ENCODE results near the gene FMO3. TPM values are rescaled to one million over a fixed set of nuclear protein-coding genes. Genes with fewer than 3 reads are reported as not detected.

Gene FMO3
- total and polyA plus RNA-seq, 2 of the 4 experiments (the other 2 are of a cell fraction), result under 0.01 to 0.10 TPM

- intact Hi-C loops (cut with micrococcal nuclease) (no loop called here), dilution Hi-C loops (cut with HindIII; ENCODE audit: low sequenced_read_pairs, unreplicated experiment) (no loop called here), in situ Hi-C loops (cut with MboI; ENCODE audit: low sequenced_read_pairs) (no loop called here)
- no peak overlapping the region for H3K18ac ChIP-seq (ENCODE audit: low read depth, low read length)
- ChIA-PET CTCF (no interaction called here), POLR2A (ENCODE audit: unreplicated experiment) (no interaction called here)
- DNase-seq (no peak), ATAC-seq (ENCODE audit: low read depth) (no peak)
- no peak overlapping the region for H3K14ac ChIP-seq (replicated peaks; ENCODE audit: low read depth, low read length)
- no peaks in the 10 kb centered on the region for H3K79me1 ChIP-seq (ENCODE audit: low read depth in 1 of 2, low read length in 2 of 2)
- no peak overlapping the region for H3K56ac ChIP-seq (ENCODE audit: extremely low read depth, insufficient read depth, low read length)
- no peak overlapping the region for H2BK120ac ChIP-seq (ENCODE audit: low read depth, low read length)
- H3K27me3 ChIP-seq (ENCODE audit: control insufficient read depth, insufficient read depth, low read length), result no peaks in the 10 kb centered on the region
- H3K36me3 ChIP-seq (ENCODE audit: control insufficient read depth, insufficient read depth, low read length), result no peaks in the 10 kb centered on the region
- no peak overlapping the region for H3K4me3 ChIP-seq (ENCODE audit: insufficient read depth, low read depth, low read length)
- no peaks in the 10 kb centered on the region for H4K20me1 ChIP-seq (ENCODE audit: insufficient read depth, low read length)
- H4K91ac ChIP-seq (ENCODE audit: insufficient read depth, low read depth, low read length), result no peak overlapping the region
- no peak overlapping the region for H2AK9ac ChIP-seq (replicated peaks; ENCODE audit: low read depth, low read length, poor library complexity)
- no peak overlapping the region for H2BK20ac ChIP-seq (ENCODE audit: low read depth, low read length)
- H3K4me2 ChIP-seq (ENCODE audit: low read depth, low read length), result no peak overlapping the region
- 86% methylated on average over 1 of the region's 4 CpGs; no CpG with 5 or more reads in 1 of the 2 experiments for WGBS, 2 experiments (ENCODE audit: extremely low coverage in 2 of 2, insufficient read length in 1 of 2)
- H3K4me1 ChIP-seq (ENCODE audit: control insufficient read depth, insufficient read depth, low read length), result no peaks in the 10 kb centered on the region
- no peak overlapping the region for H3K27ac ChIP-seq (ENCODE audit: insufficient read depth, low read length)
- no peak overlapping the region for H2BK15ac ChIP-seq (ENCODE audit: low read depth, low read length)
- H3K9ac ChIP-seq (ENCODE audit: low read depth, low read length), result no peak overlapping the region
- no peak overlapping the region for H3K4ac ChIP-seq (ENCODE audit: low read depth, low read length)
- no peak overlapping the region for H4K8ac ChIP-seq (ENCODE audit: low read depth in 2 of 2, low read length in 2 of 2)
- no peak overlapping the region for H4K5ac ChIP-seq (ENCODE audit: low read depth, low read length)
- no TSS peak for BruUV-seq (replicated peaks)
- no peak overlapping the region for H3K23ac ChIP-seq (ENCODE audit: low read depth, low read length)
- no peak overlapping the region for H2AK5ac ChIP-seq (ENCODE audit: low read depth, low read length)
- TF ChIP-seq RFX5 (IDR thresholded peaks at IDR 0.05; ENCODE audit: low read depth, low read length), result no peak
- no peak for TF ChIP-seq MAZ (IDR thresholded peaks at IDR 0.05; ENCODE audit: borderline replicate concordance, low read depth, low read length)
- TF ChIP-seq RAD21 (IDR thresholded peaks at IDR 0.05; ENCODE audit: low read length), result no peak
- H2AFZ ChIP-seq (replicated peaks; ENCODE audit: low read length, poor library complexity), result no peak overlapping the region
- H3K9me1 ChIP-seq (ENCODE audit: insufficient read depth, low read length), result no peaks in the 10 kb centered on the region
- no peak overlapping the region for H2BK5ac ChIP-seq (ENCODE audit: low read depth, low read length, poor library complexity, severe bottlenecking)
- H3K9me3 ChIP-seq (ENCODE audit: control insufficient read depth, insufficient read depth, low read length), result no peaks in the 10 kb centered on the region
Observed at GRCh38 chr1:171062902-171063301, 27.8 kb upstream of the FMO3 start.
